ENCODE results near the gene ATP1A2. TPM values are rescaled to one million over a fixed set of nuclear protein-coding genes. Genes with fewer than 3 reads are reported as not detected.

Gene ATP1A2
- total and polyA plus RNA-seq, 2 experiments from 2014 or later: 4.9 to 17.7 TPM

DNA sequence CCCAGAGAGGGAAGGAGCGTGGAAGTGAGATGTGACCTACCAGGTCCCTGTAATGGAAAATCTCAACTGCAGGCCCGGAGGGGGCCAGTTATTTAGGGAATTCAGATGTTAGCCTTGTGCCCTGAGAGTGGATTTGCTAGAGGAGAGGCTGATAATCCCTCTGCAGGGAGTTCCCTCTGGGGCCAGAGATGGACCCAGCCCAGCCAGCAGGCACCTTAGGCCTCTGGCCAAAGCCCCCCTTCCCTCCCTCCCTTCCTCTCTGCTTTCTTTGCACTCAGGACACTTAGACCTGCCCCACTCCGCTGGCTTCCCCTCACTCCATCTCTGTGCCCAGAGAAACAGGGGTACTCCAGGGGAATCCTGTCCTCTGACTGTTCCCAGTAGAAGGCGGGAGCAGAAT is 1.5 kb upstream of the ATP1A2 start:
- no peak overlapping the region for H3K27ac ChIP-seq (ENCODE audit: low read depth)
- 0 out of 2 replicates have a peak overlapping the region, but pooled peaks have one; percentile 26 for H3K4me2 ChIP-seq
- no peaks in the 10 kb centered on the region for H3K36me3 ChIP-seq (ENCODE audit: insufficient read depth)
- Mint-ChIP-seq H3K4me3 (no peak overlapping the region), H3K36me3 (ENCODE audit: low read depth) (no peaks in the 10 kb centered on the region; the same call in 2 of the 3 replicates), H3K9me3 (no peaks in the 10 kb centered on the region), H3K4me1 (peaks cover 77% of the 10 kb centered on the region), H3K27me3 (ENCODE audit: insufficient read depth, low read depth, poor library complexity) (peaks cover 20% of the 10 kb centered on the region), H3K27ac (no peak overlapping the region)
- H4K20me1 ChIP-seq (replicated peaks; ENCODE audit: insufficient read depth): no peaks in the 10 kb centered on the region
- no peaks in the 10 kb centered on the region for H3K27me3 ChIP-seq (ENCODE audit: insufficient read depth)
- peak overlapping the region; percentile 85 for H2AFZ ChIP-seq
- ATAC-seq: peak; percentile 11
- H3K9me2 ChIP-seq (ENCODE audit: insufficient read depth): no peaks in the 10 kb centered on the region
- H3K4me3 ChIP-seq: no peak overlapping the region
- H3K79me2 ChIP-seq (replicated peaks; ENCODE audit: insufficient read depth): peaks cover 4% of the 10 kb centered on the region; the same call in 1 of the 2 replicates
- peaks cover 64% of the 10 kb centered on the region for H3K4me1 ChIP-seq (ENCODE audit: insufficient read depth)
- no peak for DNase-seq (ENCODE audit: low spot score)
- no peak for TF ChIP-seq CREB1 (CRISPR knock-in tag; IDR thresholded peaks at IDR 0.05; ENCODE audit: low read depth)
- TF ChIP-seq NANOG (IDR thresholded peaks at IDR 0.05; ENCODE audit: borderline replicate concordance): no peak
- no peak for TF ChIP-seq POLR2AphosphoS5 (IDR thresholded peaks at IDR 0.05; ENCODE audit: low read depth)
- no peak for TF ChIP-seq JUNB (IDR thresholded peaks at IDR 0.05; ENCODE audit: unreplicated experiment)
- no peak for TF ChIP-seq ZNF114 (CRISPR knock-in tag; IDR thresholded peaks at IDR 0.05)
- no peak for TF ChIP-seq EZH2 (IDR thresholded peaks at IDR 0.05; ENCODE audit: low read depth, unreplicated experiment)
- no peak for TF ChIP-seq STAT1 (IDR thresholded peaks at IDR 0.05; ENCODE audit: unreplicated experiment)
- TF ChIP-seq ZNF331 (CRISPR knock-in tag; IDR thresholded peaks at IDR 0.05; ENCODE audit: low read depth): no peak
- no peak for TF ChIP-seq EZH2phosphoT487 (IDR thresholded peaks at IDR 0.05; ENCODE audit: unreplicated experiment)
- no peak for TF ChIP-seq CTCF (conservative IDR thresholded peaks at IDR 0.05; ENCODE audit: low read depth in 2 of 2)
- TF ChIP-seq REST (IDR thresholded peaks at IDR 0.05; ENCODE audit: unreplicated experiment): no peak
- TF ChIP-seq, protein P1, sequence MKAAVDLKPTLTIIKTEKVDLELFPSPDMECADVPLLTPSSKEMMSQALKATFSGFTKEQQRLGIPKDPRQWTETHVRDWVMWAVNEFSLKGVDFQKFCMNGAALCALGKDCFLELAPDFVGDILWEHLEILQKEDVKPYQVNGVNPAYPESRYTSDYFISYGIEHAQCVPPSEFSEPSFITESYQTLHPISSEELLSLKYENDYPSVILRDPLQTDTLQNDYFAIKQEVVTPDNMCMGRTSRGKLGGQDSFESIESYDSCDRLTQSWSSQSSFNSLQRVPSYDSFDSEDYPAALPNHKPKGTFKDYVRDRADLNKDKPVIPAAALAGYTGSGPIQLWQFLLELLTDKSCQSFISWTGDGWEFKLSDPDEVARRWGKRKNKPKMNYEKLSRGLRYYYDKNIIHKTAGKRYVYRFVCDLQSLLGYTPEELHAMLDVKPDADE (IDR thresholded peaks at IDR 0.05): no peak
- TF ChIP-seq, protein P2, sequence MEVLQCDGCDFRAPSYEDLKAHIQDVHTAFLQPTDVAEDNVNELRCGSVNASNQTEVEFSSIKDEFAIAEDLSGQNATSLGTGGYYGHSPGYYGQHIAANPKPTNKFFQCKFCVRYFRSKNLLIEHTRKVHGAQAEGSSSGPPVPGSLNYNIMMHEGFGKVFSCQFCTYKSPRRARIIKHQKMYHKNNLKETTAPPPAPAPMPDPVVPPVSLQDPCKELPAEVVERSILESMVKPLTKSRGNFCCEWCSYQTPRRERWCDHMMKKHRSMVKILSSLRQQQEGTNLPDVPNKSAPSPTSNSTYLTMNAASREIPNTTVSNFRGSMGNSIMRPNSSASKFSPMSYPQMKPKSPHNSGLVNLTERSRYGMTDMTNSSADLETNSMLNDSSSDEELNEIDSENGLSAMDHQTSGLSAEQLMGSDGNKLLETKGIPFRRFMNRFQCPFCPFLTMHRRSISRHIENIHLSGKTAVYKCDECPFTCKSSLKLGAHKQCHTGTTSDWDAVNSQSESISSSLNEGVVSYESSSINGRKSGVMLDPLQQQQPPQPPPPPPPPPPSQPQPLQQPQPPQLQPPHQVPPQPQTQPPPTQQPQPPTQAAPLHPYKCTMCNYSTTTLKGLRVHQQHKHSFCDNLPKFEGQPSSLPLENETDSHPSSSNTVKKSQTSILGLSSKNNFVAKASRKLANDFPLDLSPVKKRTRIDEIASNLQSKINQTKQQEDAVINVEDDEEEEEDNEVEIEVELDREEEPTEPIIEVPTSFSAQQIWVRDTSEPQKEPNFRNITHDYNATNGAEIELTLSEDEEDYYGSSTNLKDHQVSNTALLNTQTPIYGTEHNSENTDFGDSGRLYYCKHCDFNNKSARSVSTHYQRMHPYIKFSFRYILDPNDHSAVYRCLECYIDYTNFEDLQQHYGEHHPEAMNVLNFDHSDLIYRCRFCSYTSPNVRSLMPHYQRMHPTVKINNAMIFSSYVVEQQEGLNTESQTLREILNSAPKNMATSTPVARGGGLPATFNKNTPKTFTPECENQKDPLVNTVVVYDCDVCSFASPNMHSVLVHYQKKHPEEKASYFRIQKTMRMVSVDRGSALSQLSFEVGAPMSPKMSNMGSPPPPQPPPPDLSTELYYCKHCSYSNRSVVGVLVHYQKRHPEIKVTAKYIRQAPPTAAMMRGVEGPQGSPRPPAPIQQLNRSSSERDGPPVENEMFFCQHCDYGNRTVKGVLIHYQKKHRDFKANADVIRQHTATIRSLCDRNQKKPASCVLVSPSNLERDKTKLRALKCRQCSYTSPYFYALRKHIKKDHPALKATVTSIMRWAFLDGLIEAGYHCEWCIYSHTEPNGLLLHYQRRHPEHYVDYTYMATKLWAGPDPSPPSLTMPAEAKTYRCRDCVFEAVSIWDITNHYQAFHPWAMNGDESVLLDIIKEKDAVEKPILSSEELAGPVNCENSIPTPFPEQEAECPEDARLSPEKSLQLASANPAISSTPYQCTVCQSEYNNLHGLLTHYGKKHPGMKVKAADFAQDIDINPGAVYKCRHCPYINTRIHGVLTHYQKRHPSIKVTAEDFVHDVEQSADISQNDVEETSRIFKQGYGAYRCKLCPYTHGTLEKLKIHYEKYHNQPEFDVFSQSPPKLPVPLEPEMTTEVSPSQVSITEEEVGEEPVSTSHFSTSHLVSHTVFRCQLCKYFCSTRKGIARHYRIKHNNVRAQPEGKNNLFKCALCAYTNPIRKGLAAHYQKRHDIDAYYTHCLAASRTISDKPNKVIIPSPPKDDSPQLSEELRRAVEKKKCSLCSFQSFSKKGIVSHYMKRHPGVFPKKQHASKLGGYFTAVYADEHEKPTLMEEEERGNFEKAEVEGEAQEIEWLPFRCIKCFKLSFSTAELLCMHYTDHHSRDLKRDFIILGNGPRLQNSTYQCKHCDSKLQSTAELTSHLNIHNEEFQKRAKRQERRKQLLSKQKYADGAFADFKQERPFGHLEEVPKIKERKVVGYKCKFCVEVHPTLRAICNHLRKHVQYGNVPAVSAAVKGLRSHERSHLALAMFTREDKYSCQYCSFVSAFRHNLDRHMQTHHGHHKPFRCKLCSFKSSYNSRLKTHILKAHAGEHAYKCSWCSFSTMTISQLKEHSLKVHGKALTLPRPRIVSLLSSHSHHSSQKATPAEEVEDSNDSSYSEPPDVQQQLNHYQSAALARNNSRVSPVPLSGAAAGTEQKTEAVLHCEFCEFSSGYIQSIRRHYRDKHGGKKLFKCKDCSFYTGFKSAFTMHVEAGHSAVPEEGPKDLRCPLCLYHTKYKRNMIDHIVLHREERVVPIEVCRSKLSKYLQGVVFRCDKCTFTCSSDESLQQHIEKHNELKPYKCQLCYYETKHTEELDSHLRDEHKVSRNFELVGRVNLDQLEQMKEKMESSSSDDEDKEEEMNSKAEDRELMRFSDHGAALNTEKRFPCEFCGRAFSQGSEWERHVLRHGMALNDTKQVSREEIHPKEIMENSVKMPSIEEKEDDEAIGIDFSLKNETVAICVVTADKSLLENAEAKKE (CRISPR knock-in tag; IDR thresholded peaks at IDR 0.05): no peak
- H3F3A ChIP-seq (replicated peaks; ENCODE audit: low read depth): no peaks in the 10 kb centered on the region
